Peyer's patch (tissue), 4 donors: Measurements from ENCODE around the gene SRBD1.

Experiments
- CTCF ChIP-seq, 6 experiments: fragments of 450-650 bp in 4 of 6; fragments of 200-600 bp in 2 of 6; sonication (generic) in 1 of 6; IDR thresholded peaks; one replicate each; pipeline ENCODE4 v1.5.1; 2017 to 2019; ENCODE audit warnings: antibody characterized with exemption in 6 of 6, mild to moderate bottlenecking in 3 of 6, moderate library complexity in 1 of 6
- POLR2A ChIP-seq, 2 donors: fragments of 450-650 bp; IDR thresholded peaks; one replicate each; pipeline ENCODE4 v1.5.1; 2017; ENCODE audit warnings: antibody characterized with exemption in 2 of 2, mild to moderate bottlenecking in 2 of 2, moderate library complexity in 2 of 2

GRCh38 chr2:45567974-45568789, 42.9 kb downstream of the SRBD1 start:
- TF ChIP-seq CTCF (IDR thresholded peaks at IDR 0.05) (peak in 1 of 6 experiments; percentile 34), POLR2A (IDR thresholded peaks at IDR 0.05) (no peak)
